Measurements from ENCODE around the gene MSL3B.

The MSL3B gene

GRCh38 chr2:233846387-233847247, 21.6 kb downstream of the MSL3B start:
- Histone ChIP-seq H3K4me2 (ENCODE audit: low read depth, low read length) (no peak overlapping the region), H3K79me2 (ENCODE audit: low read length) (peaks cover 89% of the 10 kb centered on the region), H3K4me1 (ENCODE audit: low read length) (no peaks in the 10 kb centered on the region), H3K9me2 (replicated peaks; ENCODE audit: insufficient read depth, low read length) (no peaks in the 10 kb centered on the region), H3K27me3 (replicated peaks; ENCODE audit: insufficient read depth, low read length) (no peaks in the 10 kb centered on the region), H3K4me3 (ENCODE audit: low read length) (no peak overlapping the region), H3K9me3 (replicated peaks; ENCODE audit: insufficient read depth, low read length) (no peaks in the 10 kb centered on the region), H3K36me3 (replicated peaks; ENCODE audit: insufficient read depth, low read length) (peaks cover 22% of the 10 kb centered on the region; the same call in 1 of the 2 replicates), H3K9ac (ENCODE audit: low read length) (no peak overlapping the region), H2AFZ (ENCODE audit: low read length) (no peak overlapping the region), H3F3A (ENCODE audit: insufficient read depth, low read length) (0 out of 2 replicates have a peak, but pooled peaks cover 4% of the 10 kb centered on the region), H4K20me1 (ENCODE audit: insufficient read depth, low read length) (no peaks in the 10 kb centered on the region), H3K27ac (ENCODE audit: low read length) (no peak overlapping the region)
- no peak for DNase-seq
- TF ChIP-seq EZH2phosphoT487 (IDR thresholded peaks at IDR 0.05; ENCODE audit: low read length) (no peak), EZH2 (optimal IDR thresholded peaks at IDR 0.05; ENCODE audit: low read depth, low read length) (no peak)
- TF ChIP-seq, protein P1, sequence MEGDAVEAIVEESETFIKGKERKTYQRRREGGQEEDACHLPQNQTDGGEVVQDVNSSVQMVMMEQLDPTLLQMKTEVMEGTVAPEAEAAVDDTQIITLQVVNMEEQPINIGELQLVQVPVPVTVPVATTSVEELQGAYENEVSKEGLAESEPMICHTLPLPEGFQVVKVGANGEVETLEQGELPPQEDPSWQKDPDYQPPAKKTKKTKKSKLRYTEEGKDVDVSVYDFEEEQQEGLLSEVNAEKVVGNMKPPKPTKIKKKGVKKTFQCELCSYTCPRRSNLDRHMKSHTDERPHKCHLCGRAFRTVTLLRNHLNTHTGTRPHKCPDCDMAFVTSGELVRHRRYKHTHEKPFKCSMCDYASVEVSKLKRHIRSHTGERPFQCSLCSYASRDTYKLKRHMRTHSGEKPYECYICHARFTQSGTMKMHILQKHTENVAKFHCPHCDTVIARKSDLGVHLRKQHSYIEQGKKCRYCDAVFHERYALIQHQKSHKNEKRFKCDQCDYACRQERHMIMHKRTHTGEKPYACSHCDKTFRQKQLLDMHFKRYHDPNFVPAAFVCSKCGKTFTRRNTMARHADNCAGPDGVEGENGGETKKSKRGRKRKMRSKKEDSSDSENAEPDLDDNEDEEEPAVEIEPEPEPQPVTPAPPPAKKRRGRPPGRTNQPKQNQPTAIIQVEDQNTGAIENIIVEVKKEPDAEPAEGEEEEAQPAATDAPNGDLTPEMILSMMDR (IDR thresholded peaks at IDR 0.05; ENCODE audit: low read length), result no peak

- TF ChIP-seq, protein P1 (IDR thresholded peaks at IDR 0.05; ENCODE audit: low read length), result no peak
- TF ChIP-seq EZH2 (optimal IDR thresholded peaks at IDR 0.05; ENCODE audit: low read depth, low read length) (no peak), EZH2phosphoT487 (IDR thresholded peaks at IDR 0.05; ENCODE audit: low read length) (no peak)
- Histone ChIP-seq H3K9me3 (replicated peaks; ENCODE audit: insufficient read depth, low read length) (no peaks in the 10 kb centered on the region), H3K27me3 (replicated peaks; ENCODE audit: insufficient read depth, low read length) (no peaks in the 10 kb centered on the region), H3K27ac (ENCODE audit: low read length) (no peak overlapping the region), H2AFZ (ENCODE audit: low read length) (no peak overlapping the region), H3K9ac (ENCODE audit: low read length) (no peak overlapping the region), H3F3A (ENCODE audit: insufficient read depth, low read length) (0 out of 2 replicates have a peak, but pooled peaks cover 4% of the 10 kb centered on the region), H3K4me2 (ENCODE audit: low read depth, low read length) (no peak overlapping the region), H3K79me2 (ENCODE audit: low read length) (peaks cover 91% of the 10 kb centered on the region), H4K20me1 (ENCODE audit: insufficient read depth, low read length) (no peaks in the 10 kb centered on the region), H3K9me2 (replicated peaks; ENCODE audit: insufficient read depth, low read length) (no peaks in the 10 kb centered on the region), H3K4me3 (ENCODE audit: low read length) (no peak overlapping the region), H3K36me3 (replicated peaks; ENCODE audit: insufficient read depth, low read length) (peaks cover 33% of the 10 kb centered on the region; the same call in 1 of the 2 replicates), H3K4me1 (ENCODE audit: low read length) (no peaks in the 10 kb centered on the region)
- no peak for DNase-seq
Measured at GRCh38 chr2:233845301-233846060, 22.7 kb downstream of the MSL3B start.

- H3K9me2 ChIP-seq (replicated peaks; ENCODE audit: insufficient read depth, low read length), result no peaks in the 10 kb centered on the region
- H3K27me3 ChIP-seq (replicated peaks; ENCODE audit: insufficient read depth, low read length), result no peaks in the 10 kb centered on the region
- H3K9me3 ChIP-seq (replicated peaks; ENCODE audit: insufficient read depth, low read length), result no peaks in the 10 kb centered on the region
- H3K4me3 ChIP-seq (ENCODE audit: low read length), result no peak overlapping the region
- peaks cover 36% of the 10 kb centered on the region; the same call in 1 of the 2 replicates for H3K36me3 ChIP-seq (replicated peaks; ENCODE audit: insufficient read depth, low read length)
- H3K79me2 ChIP-seq (ENCODE audit: low read length), result peaks cover 91% of the 10 kb centered on the region
- H3K9ac ChIP-seq (ENCODE audit: low read length), result no peak overlapping the region
- H3K4me1 ChIP-seq (ENCODE audit: low read length), result no peaks in the 10 kb centered on the region
- 0 out of 2 replicates have a peak, but pooled peaks cover 4% of the 10 kb centered on the region for H3F3A ChIP-seq (ENCODE audit: insufficient read depth, low read length)
- no peak for DNase-seq
- H3K4me2 ChIP-seq (ENCODE audit: low read depth, low read length), result no peak overlapping the region
- no peak overlapping the region for H3K27ac ChIP-seq (ENCODE audit: low read length)
- no peak overlapping the region for H2AFZ ChIP-seq (ENCODE audit: low read length)
- TF ChIP-seq EZH2 (optimal IDR thresholded peaks at IDR 0.05; ENCODE audit: low read depth, low read length) (no peak), EZH2phosphoT487 (IDR thresholded peaks at IDR 0.05; ENCODE audit: low read length) (no peak)
- TF ChIP-seq, protein P1 (IDR thresholded peaks at IDR 0.05; ENCODE audit: low read length), result no peak
- H4K20me1 ChIP-seq (ENCODE audit: insufficient read depth, low read length), result no peaks in the 10 kb centered on the region
Measured at GRCh38 chr2:233844836-233845235, 23.4 kb downstream of the MSL3B start.
